Activated CD4-positive, alpha-beta T cell treated with anti-CD3 and anti-CD28 coated beads for 4 hours (primary cell): ENCODE data around the gene RAD51C.
"Not testable (repeated sequence)": the region's sequence is repeated elsewhere in the genome, so short reads cannot be mapped to it uniquely, and the experiment has no call there.

Experiments
- DNase-seq, 2 donors: peaks; one replicate each; pipeline ENCODE4 v3.0.0-alpha.2; 2020

The RAD51C gene

GRCh38 chr17:58747674-58748073 is 55.3 kb downstream of the RAD51C start:
- no peak for DNase-seq

GRCh38 chr17:58749627-58750026 is 57.2 kb downstream of the RAD51C start:
- not testable (repeated sequence) for DNase-seq

- DNase-seq = no peak
Observed at GRCh38 chr17:58753026-58753425, 60.6 kb downstream of the RAD51C start.

- no peak for DNase-seq
Observed at GRCh38 chr17:58755269-58755576, 62.8 kb downstream of the RAD51C start.

- DNase-seq = peak; percentile 23 to 37
Observed at GRCh38 chr17:58755577-58756245, 63.3 kb downstream of the RAD51C start, which contains the start of gene PPM1E. Gene PPM1E (plus strand): TSS chr17:58755854.

- DNase-seq = peak in 1 of 2 donors; percentile 1
Observed at GRCh38 chr17:58756246-58757161, 64.1 kb downstream of the RAD51C start.

GRCh38 chr17:58757162-58757613 is 64.8 kb downstream of the RAD51C start:
- no peak for DNase-seq

GRCh38 chr17:58758890-58759289 is 66.5 kb downstream of the RAD51C start:
- no peak for DNase-seq

- DNase-seq = no peak
Observed at GRCh38 chr17:58759522-58759921, 67.1 kb downstream of the RAD51C start.

GRCh38 chr17:58760248-58760647 is 67.8 kb downstream of the RAD51C start:
- no peak for DNase-seq

GRCh38 chr17:58763263-58763662 is 70.9 kb downstream of the RAD51C start:
- no peak for DNase-seq

- no peak for DNase-seq
Observed at GRCh38 chr17:58764373-58764772, 72.0 kb downstream of the RAD51C start.

- not testable (repeated sequence) for DNase-seq
Observed at GRCh38 chr17:58778482-58778881, 86.1 kb downstream of the RAD51C start.

- DNase-seq = no peak
Observed at GRCh38 chr17:58779446-58779845, 87.0 kb downstream of the RAD51C start.

- DNase-seq = no peak
Observed at GRCh38 chr17:58783380-58783779, 91.0 kb downstream of the RAD51C start.

- DNase-seq = no peak
Observed at GRCh38 chr17:58785097-58785496, 92.7 kb downstream of the RAD51C start.
